Measurements from ENCODE around the gene FANCG.

Gene FANCG

DNA sequence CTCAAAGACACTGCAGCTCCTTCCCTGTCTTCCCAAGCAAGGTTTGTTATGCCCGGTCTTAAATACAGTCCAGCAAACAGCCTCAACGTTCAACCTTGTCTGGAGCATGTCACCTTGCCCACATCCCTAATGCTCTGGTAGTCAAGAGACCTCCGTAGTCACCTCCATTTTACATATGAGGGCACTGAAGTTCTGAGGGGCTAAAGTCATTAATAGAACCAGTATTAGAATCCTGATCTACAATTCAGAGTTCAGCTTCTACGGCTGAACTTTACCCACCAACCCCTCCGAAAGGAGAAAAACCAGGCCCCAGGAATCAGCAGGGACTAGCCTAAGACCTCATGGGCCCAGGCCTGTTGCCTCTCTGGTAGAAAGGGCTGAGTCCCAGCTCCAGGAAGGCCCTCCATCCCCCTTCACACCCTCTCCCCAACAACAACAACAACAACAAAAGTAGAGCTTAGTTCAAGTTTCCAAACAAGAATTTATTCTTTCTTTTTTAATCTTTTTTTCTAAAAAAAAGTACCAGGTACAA lies 24.0 kb upstream of the FANCG start:
- in situ Hi-C loops (cut with HindIII; ENCODE audit: low sequenced_read_pairs) = no loop called here

DNA sequence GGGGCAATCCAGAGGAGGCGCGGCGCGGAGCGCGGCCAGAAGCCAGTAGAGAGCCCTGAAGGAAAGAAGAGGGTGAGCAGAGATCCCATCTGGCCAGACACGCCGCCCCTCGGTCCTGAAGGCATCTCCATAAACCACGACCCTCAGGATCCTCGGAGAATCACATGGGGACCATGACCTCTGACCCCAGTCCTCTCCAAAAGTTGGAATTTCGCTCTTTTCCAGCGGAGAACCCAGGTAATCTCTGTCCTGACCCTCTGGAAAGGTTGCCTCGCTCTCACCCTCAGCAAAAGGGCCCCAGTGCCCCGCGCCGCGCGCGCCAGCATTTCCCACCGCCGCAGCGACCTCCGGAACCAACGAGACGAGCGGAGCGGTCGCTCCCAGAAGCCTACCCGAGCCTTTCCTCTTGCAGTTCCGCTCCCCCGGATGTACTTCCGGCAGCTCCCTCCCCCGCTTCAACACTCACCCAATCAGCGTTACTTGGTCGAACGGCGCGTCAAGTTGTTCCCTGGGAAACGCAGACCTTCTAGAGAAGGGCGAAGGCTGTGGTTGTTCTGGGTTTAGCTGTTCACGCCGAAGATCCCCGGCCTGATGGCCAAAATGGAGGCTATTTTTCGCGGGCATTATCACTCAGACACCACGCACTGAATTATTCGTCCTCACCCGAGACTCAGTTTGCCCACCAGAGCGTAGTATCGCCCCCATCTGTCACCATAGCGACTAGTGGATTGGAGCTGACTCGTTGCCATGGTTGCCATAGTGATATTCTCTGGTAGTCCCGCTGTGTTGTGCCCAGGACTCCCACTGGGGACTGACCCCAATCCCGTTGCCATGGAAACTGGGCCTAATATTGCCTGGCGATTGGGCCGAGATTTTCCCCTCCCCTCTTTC lies 23.3 kb upstream of the FANCG start, which contains the start of gene STOML2:
Gene STOML2, minus strand, starts transcription at position 363 of the 891 bp plus-strand sequence. Its CDS starts 37 bp downstream, at position 326.
- in situ Hi-C loops (cut with HindIII; ENCODE audit: low sequenced_read_pairs) = no loop called here

DNA sequence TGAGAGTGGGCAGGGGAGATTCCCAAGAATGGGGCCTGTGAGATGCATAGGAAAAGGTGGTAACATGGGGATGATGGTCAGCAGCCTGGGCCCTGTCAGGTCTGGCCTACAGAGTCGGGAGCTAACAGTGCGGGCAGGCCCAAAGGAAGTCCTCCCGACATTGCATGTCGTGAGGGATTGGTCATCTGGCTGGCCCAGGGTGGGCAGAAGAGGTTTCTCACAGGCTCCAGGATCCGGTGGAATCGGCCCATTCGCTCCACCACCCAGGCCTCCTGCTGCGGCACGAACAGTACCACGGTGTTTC lies 22.7 kb upstream of the FANCG start:
- in situ Hi-C loops (cut with HindIII; ENCODE audit: low sequenced_read_pairs) = no loop called here

DNA sequence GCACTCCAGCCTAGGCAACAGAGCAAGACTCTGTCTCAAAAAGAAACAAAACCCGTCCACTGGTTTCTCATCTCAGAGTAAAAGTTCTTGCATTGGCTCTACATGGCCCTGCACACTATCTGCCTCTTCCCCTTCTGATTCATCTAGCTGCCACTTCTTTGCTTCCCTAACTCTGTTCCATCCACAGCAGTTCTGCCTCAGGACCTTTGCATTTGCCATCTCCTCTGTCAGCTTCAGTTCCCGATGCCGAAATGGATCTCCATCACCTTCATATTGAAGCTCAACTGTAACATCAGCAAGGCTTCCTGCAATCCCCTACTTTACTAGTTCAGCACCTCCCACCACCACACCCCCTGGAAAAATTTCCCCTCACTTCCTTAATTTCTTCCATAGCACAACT lies 17.8 kb upstream of the FANCG start:
- in situ Hi-C loops (cut with HindIII; ENCODE audit: low sequenced_read_pairs) = no loop called here

DNA sequence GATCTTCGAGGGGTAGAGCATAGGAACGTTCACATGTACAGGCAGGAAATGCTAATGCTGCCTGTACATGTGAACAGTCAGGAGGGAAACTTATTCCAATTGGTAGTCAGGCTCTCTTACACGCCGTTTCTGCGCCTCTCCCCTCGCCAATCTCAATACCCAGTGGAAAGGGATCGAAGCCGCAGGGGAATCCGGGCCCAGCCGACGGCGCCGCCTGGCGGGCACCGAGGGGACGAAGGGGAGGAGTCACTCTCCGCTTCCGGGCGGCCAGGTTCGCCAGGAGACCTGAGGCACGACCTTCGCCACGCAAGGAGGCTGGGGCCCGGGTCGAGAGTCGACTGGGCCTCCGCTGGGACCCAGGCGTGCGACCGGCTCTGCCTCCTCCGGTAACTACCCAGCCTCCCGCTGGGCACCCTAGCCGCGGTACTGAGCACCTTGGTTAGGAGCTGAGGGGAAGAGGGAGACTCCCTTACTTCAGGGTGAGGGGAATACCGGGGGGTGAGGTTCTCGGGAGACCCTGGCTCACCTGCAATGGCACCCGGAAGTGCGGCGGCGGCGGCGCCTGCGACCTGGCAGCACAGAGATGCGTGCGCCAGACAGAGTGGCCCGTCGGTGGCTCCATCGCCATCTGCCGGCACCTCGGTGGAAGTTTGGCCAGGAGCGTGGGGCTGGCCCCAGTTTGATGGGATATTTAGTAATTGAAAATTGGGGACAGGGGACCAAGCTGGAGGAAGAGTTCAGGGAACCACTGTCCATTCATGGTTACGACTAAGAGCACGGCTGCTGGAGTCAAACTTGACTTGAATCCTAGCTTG lies 16.5 kb upstream of the FANCG start, which contains the start of gene PIGO:
Gene PIGO, minus strand, starts transcription at position 557 of the 815 bp plus-strand sequence. CDS start 1,026 bp downstream, outside the sequence.
- in situ Hi-C loops (cut with HindIII; ENCODE audit: low sequenced_read_pairs) = no loop called here

DNA sequence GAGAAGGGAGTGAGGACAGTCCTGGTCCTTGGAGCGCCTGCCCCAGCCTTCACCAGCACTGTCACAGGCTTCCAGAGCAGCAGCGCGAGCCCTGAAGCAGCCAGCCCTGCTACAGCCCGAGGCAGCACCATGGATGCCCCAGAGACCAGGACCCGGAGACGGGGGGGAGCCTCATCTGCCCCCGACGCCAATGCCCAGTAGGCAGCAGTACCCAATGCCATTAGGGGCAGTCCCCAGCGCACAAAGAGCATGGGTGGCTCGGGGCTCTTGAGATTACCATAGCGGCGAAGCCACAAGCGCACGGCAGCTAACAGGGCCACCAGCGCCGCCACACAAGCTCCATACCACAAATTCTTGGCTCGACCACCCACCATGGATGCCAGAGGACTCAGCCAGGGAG lies 11.8 kb upstream of the FANCG start:
- in situ Hi-C loops (cut with HindIII; ENCODE audit: low sequenced_read_pairs) = no loop called here

DNA sequence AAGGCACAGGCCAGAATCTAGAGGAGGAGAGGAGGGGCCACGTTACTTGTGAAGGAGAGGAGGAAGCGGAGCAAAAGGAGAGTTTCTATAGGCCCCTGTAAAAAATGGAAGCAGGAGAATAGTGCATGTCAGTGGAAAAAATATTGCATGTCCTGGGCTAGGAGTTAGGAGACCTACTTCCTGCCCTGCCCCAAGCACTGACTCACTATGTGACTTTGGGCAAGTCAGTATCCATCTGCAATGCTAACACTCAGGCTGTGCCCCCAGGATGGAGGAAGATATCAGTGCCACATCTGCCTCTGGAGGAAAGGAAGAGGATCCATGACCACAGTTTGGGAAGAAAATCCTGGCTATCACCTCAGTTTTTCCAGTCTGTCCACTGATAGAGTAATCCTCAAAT lies 9.7 kb upstream of the FANCG start:
- in situ Hi-C loops (cut with HindIII; ENCODE audit: low sequenced_read_pairs) = no loop called here

DNA sequence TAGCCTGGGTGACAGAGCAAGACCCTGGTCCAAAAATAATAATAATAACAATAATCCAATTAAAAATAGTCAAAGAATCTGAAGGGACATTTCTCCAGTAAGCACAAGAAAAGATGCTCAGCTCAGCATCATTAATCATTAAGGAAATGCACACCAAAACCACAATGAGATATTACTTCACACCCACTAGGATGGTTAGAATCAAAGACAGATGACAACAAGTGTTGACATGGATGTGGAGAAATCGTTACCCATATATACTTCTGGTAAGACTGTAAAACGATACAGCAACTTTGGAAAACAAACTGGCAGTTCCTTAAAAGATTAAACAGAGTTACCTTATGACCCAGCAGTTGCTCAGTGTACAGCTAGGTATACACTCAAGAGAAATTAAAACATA lies 5.3 kb upstream of the FANCG start:
- in situ Hi-C loops (cut with HindIII; ENCODE audit: low sequenced_read_pairs) = no loop called here

DNA sequence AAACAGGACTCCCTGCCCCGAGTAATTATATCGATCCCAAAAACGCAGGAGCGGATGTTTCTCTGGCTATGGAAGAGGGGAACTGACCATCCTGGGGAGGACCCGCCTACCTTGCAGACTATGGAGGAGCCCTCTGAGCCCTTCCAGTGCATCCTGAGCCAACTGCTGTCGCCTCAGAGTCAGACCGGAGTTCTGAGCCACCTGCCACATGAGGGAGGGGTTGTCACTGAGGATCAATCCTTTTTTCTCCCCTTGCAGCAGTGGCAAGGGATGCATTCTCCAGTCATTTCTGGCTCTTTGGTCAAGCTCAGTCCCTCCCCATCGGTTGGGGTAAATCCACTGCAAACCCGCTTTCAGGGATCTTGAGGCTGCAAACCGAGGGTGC lies 709 bp downstream of the FANCG start:
- in situ Hi-C loops (cut with HindIII; ENCODE audit: low sequenced_read_pairs) = no loop called here

DNA sequence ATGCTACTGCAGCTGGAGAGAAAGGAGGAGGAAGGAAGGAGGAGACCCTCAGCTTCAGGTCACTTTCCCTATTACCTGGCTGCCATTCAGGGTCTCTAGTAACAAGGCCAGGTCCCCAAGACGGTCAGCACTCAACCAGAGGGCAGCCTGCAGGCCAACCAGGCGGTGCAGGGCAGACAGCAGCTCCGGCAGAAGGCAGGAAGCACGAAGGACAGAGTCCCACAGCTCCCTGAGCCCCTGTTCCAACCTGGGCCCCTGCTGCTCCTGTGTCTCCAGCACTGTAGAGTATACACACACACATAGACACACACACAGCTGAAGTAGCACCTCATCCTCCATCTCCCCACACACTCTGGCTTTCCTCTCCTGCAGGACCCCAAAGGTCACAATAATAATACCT lies 1.7 kb downstream of the FANCG start:
- in situ Hi-C loops (cut with HindIII; ENCODE audit: low sequenced_read_pairs) = no loop called here

DNA sequence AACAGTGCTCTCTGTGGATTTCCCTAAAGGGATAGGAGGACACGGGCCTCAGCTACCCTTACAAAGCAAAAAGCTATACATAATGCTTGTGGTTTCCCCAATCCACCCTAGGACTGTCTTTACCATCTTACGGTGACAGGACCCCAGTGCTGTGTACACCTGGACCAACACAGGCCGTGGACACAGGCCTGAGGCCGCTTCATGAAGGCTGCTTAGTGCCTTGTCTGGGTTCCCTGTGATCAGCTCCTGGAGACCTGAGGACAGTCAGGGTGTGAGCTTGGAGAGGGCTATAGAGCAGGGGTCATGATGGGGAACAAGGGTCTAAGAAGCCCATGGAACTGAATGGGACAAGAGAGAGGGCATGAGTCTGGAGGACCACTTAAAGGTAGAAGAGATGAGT lies 2.9 kb downstream of the FANCG start:
- in situ Hi-C loops (cut with HindIII; ENCODE audit: low sequenced_read_pairs) = no loop called here

DNA sequence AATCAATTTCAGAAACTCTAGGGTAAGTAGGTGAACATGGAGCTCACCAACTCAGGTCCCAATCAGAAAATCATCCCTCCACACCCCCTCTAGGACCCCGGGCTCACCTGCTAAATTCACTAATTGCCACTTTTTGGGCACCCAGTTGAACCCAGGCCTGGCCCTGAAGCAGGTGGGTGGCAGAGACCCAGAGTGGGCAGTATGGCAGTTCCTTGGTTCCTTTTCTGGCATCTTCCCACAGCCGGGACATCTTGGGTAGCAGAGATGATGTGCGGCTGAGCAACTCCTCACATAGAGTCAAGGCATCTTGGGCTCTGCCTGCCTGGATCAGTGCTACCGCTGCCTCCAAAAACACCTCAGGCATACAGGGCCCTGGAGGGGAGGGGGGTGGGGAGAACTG lies 4.4 kb downstream of the FANCG start:
- in situ Hi-C loops (cut with HindIII; ENCODE audit: low sequenced_read_pairs) = no loop called here

DNA sequence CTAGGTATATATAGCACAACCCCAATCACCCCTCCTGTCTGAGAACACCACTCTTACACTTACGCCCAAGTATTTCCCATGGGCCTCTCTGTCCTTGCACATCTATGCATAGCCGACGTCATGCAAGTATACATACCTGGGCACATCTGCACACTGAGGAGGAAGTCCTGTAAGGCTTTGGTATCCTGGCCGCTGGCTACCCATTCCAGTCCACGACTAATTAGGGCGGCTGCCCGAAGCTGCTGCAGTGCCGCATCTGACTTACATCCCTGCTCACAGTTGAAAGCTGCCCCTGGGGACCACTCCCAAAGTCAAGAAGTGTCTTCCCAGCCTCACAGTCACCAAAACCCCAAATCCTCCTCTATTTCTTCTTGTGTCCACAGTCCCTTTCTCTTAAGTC lies 5.0 kb downstream of the FANCG start:
- in situ Hi-C loops (cut with HindIII; ENCODE audit: low sequenced_read_pairs) = no loop called here

DNA sequence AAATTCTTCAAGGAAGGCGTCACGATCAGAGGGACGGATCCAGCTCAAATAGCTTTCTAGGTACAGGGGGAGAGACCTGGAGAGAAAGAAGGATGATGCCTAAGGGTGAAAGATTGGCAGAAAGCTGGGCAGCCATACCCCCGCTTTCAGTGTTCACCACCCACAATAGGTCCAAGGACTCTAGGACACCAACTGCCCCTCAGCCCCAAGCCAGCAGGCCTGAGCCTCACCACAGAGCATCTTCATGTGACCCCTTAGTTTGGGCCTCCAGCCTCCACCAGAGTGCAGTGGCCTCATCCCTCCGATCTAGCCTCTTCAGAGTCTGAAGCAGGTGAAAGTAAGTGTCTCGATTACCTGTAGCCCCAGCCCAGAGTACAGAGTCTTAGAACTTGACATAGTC lies 5.6 kb downstream of the FANCG start:
- in situ Hi-C loops (cut with HindIII; ENCODE audit: low sequenced_read_pairs) = no loop called here

DNA sequence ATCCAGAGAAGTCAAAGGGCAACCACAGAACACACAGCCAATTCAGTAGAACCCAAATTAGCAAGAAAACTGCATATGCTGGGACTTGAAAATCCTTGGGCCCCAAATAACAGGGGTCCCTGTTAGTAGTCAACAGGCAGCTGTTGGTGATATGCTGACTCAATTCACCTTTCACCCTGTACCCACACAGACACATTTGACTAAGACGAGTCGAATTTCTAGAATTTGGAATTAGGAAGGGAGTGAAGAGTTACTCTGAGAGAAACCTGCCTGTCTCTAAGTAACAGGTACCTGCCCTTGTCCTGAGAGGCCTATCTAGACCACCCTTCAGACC lies 6.5 kb downstream of the FANCG start:
- in situ Hi-C loops (cut with HindIII; ENCODE audit: low sequenced_read_pairs) = no loop called here

DNA sequence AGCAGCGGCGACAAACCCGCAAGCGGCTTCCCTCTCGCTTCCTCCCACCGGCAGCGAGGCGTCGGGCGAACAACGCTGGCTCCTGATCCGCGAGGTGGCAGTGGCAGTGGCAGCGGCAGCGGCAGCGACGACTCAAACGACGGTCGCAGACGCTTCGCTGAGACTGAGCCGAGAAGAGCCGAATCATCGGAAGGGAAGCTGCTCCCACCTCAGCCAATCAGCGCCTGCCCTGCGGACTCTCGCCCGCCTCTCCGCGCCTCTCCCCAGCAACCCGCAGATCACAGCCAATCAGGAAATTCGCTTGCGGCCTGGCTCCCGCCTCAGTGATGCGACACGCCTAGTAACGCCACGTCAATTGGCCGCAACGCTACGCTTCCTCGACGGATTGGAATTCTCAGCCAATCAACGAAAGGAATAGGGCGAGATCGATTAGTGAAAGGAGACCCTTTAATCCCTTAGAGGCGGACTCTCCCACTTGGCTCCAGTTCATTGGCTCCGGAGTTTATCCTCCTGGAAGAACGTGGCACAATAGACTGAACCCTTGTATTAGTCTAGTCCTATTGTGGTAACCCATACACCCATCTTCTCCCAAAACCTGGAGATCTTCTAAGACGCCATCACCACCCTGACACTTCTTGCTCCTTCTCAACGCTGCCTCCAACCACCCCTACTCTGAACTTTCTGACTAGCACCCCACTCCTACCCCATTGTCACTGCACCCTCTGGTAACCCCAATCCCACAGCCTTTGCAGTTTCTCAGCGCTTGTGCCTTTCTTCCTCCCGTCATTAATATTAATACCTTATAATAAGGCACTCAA lies 7.1 kb downstream of the FANCG start, which contains the start of gene VCP:
Gene VCP, minus strand, starts transcription at position 165 of the 818 bp plus-strand sequence. CDS start 272 bp downstream, outside the sequence.
- in situ Hi-C loops (cut with HindIII; ENCODE audit: low sequenced_read_pairs) = no loop called here

DNA sequence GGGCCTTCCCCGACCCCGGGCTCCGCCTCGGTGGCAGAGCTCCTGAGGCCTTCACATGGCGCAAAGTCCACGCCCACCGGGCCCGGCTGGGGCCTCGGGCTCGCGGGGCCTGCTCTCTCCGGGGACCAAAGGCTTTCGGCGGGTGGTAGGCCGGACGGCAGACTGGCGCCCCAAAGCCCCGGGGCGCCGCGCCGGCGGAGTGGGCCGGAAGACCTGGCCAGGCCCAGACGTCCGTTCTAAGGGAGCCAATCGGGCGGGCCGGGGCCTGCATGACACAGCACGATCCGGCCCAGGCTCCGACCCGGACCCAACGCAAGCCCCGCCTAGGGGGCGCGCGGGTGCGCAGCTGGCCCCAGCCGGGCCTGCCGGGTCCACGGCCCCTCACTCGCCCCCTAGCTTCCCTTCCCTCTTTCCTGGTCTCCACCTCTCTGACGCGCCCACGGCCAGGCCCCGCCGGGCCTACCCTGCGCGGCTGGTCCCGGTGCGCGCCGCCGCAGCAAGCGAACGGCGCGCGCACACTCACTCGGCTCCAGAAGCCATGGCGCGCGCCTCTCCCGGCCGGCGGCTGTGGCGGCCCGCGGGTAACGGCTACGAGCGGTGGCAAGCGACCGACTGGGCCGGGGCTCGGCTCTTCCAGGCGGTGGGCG lies 7.8 kb downstream of the FANCG start:
- in situ Hi-C loops (cut with HindIII; ENCODE audit: low sequenced_read_pairs) = no loop called here

DNA sequence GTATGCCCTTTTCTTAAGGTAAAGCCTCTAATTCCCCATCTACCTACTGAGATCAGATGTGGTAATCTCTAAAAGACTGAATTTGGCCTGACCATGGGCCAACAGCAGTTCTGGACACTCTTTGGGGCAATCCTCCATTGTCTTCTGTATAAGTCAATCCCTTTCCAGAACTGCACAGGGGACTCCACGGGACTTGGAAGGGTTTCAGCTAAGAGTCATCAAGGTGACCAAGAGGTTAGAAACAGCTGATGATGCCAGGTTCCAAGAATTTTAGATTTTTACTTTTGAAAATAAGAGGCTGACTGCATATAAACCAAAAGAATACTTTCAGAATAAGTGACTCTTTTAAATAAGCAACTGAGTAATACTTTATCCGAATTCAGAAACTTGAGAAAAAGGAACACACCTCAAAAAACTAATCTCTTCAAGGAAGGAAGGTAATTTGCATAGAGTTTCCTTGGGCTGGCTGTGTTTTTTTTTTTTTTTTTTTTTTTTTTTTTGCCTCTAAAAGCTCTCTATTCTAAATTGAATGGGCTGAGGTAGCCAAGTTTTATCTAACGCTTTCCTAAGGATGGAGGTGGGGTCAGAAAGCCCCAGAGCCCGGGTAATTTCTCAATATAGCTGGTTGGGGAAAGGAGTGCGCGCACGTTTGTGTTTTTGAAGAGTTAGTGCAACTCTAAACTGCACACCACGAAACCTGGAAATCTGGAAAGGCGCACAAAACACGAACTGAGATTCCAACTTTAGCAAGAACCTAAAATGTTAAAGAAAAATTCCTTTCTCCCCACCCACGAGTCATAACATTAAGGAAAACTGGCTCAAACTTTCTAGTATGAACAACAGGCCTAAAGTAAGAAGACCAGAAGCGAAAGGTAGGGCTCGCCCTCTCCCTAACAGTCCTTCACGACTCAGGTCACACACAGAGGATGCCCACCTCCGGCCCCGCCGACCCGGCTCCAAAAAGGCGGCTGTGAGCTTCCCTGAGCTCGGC lies 8.6 kb downstream of the FANCG start:
- in situ Hi-C loops (cut with HindIII; ENCODE audit: low sequenced_read_pairs) = no loop called here

DNA sequence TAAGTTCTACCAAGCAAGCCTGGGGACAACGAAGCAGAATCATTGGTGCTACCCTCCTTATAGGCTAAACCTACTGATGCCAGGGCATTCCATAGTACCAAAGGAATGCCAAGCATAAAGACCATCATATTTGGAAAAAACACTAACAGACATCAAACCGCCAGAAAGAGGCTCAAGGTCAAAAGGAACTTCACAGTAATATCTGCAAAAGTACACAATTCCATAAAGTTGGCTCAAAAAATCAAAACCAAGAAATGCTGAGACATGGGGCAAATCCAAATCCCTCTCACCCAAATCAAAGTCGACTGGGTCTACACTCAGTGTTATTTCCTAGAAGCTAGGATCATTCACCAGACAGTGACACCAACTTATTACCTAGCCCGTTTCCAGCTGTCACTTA lies 10.7 kb downstream of the FANCG start:
- in situ Hi-C loops (cut with HindIII; ENCODE audit: low sequenced_read_pairs) = no loop called here

Measured in DLD1 (cell line).